GM18951 (cell line): ENCODE results near the gene COMP.

Source experiments
- POLR2A ChIP-seq: IDR thresholded peaks from 4 replicates; pipeline ENCODE4 v1.6.1; 2011; ENCODE audit warnings: mild to moderate bottlenecking; ENCODE audit not compliant: insufficient read length, insufficient read depth; ENCODE audit errors: extremely low read depth
- in situ Hi-C: fragments of 300-500 bp; cut with MboI; formaldehyde crosslinking; loops from one replicate; pipeline ENCODE4 v1.12.0; 2022; ENCODE audit warnings: low sequenced_read_pairs, mixed read lengths, inconsistent platforms; ENCODE audit not compliant: unreplicated experiment

COMP gene

GRCh38 chr19:18796239-18796638 is 5.1 kb upstream of the COMP start:
- in situ Hi-C loops = no loop called here
- no peak for TF ChIP-seq POLR2A

- in situ Hi-C loops = no loop called here
Measured at GRCh38 chr19:18795540-18795939, 4.4 kb upstream of the COMP start.

GRCh38 chr19:18794692-18795091 is 3.6 kb upstream of the COMP start:
- in situ Hi-C loops = no loop called here
- no peak for TF ChIP-seq POLR2A

More at GRCh38 chr19:18795540-18795939, 4.4 kb upstream of the COMP start:
- TF ChIP-seq POLR2A = no peak

GRCh38 chr19:18794029-18794313 is 2.9 kb upstream of the COMP start:
- no peak for TF ChIP-seq POLR2A
- in situ Hi-C loops = no loop called here

GRCh38 chr19:18793144-18794028 is 2.3 kb upstream of the COMP start:
- in situ Hi-C loops = no loop called here
- TF ChIP-seq POLR2A = no peak

GRCh38 chr19:18792661-18793060 is 1.6 kb upstream of the COMP start:
- no peak for TF ChIP-seq POLR2A
- in situ Hi-C loops = no loop called here

- in situ Hi-C loops = no loop called here
- no peak for TF ChIP-seq POLR2A
Measured at GRCh38 chr19:18791315-18791678, 192 bp upstream of the COMP start.

GRCh38 chr19:18789883-18790565 is 1.1 kb downstream of the COMP start:
- in situ Hi-C loops = no loop called here
- no peak for TF ChIP-seq POLR2A

- TF ChIP-seq POLR2A = no peak
- in situ Hi-C loops = no loop called here
Measured at GRCh38 chr19:18789422-18789869, 1.7 kb downstream of the COMP start.

GRCh38 chr19:18788529-18789421 is 2.3 kb downstream of the COMP start:
- no peak for TF ChIP-seq POLR2A
- in situ Hi-C loops = no loop called here

- in situ Hi-C loops = no loop called here
- TF ChIP-seq POLR2A = no peak
Measured at GRCh38 chr19:18785179-18786124, 5.7 kb downstream of the COMP start.

- no peak for TF ChIP-seq POLR2A
- in situ Hi-C loops = no loop called here
Measured at GRCh38 chr19:18784786-18785120, 6.4 kb downstream of the COMP start.
